DMS153 (cell line): ENCODE measurements around the gene STX7.
"Not testable (repeated sequence)": the region's sequence is repeated elsewhere in the genome, so short reads cannot be mapped to it uniquely, and the experiment has no call there.

Source experiments
- DNase-seq: peaks from one replicate; lab custom pipeline; 2025; lab: John Stamatoyannopoulos, UW

The STX7 gene, protein sequence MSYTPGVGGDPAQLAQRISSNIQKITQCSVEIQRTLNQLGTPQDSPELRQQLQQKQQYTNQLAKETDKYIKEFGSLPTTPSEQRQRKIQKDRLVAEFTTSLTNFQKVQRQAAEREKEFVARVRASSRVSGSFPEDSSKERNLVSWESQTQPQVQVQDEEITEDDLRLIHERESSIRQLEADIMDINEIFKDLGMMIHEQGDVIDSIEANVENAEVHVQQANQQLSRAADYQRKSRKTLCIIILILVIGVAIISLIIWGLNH

GRCh38 chr6:132512638-132513632 is at the start of gene STX7:
Gene STX7 (minus strand): TSS chr6:132513116. CDS start chr6:132503530, 9,586 bp downstream.
- peak; percentile 47 for DNase-seq

DNA sequence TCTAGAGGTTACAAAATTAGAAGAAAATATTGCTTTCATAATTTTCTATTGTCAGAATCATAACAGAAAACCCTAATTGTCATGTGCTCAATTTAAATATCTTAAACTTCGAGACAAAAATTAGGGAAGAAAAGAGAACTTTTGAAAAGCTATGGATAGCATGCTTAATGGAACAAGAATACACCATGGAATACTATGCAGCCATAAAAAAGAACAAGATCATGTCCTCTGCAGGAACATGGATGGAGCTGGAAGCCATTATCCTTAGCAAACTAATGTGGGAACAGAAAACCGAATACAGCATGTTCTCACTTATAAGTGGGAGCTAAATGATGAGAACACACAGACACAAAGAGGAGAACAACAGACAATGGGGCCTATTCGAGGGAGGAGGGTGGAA is 47.2 kb upstream of the STX7 start:
- DNase-seq: not testable (repeated sequence)

- DNase-seq: no peak
These were observed 39.5 kb upstream of the STX7 start, which contains the start of gene TAAR8 for GRCh38 chr6:132552372-132552771. Gene TAAR8 (plus strand): TSS chr6:132552672. CDS start chr6:132552693, 21 bp downstream.

- no peak for DNase-seq
These were observed 38.3 kb upstream of the STX7 start for GRCh38 chr6:132551214-132551613.

DNA sequence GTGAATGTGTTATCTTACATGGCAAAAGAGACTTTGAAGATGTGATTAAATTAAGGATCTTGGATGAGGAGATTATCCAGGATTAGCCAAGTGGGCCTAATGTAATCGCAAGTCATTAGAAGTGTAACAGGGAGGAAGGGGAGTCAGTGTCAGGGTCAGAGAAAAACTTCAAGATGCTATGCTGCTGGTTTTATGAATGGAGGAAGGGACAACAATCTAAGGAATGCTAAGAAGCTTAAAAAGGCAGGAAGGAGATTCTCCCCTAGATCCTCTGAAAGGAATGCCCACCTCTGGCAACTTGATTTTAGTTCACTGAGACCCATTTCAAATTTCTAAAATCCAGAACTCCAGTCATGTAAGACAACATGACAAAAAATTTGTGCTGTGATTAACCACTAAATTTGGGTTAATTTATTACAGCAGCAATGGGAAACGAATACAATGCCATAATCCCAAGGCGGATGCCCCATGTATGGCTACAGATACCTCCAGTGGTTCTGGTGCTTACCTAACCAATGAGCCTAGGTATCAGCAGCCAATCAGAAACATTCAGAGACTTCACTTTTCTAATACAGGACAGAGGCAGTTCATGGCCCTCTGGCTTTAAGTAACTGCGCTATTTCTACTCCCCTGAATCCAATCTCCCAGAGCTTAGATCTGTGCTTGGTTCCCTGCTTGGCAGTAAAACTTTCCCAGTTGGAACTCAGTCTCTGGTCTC is 36.0 kb upstream of the STX7 start:
- no peak for DNase-seq

GRCh38 chr6:132544826-132545225 is 31.9 kb upstream of the STX7 start:
- no peak for DNase-seq

DNA sequence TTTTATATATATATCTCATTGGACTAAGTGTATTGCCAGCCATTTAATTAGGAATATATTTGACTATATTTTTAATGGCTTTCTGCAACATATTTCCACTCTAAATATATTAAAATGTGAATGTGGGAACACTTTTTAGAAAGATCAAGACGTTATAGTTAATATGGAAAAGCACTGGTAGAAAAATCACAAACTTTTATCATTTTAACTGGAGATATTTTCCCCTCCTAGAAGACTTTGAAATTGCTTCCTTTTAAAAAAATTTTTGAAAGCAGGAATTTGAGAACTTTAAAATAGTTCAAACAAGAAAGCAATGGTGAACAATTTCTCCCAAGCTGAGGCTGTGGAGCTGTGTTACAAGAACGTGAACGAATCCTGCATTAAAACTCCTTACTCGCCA is 25.1 kb upstream of the STX7 start, which contains the start of gene TAAR9:
TSS of gene TAAR9 (plus strand) at position 301 of the 400 bp plus-strand sequence. CDS start at position 314, 13 bp downstream.
- no peak for DNase-seq

- no peak for DNase-seq
These were observed 24.2 kb upstream of the STX7 start for GRCh38 chr6:132537145-132537544.

- not testable (repeated sequence) for DNase-seq
These were observed 21.6 kb upstream of the STX7 start for GRCh38 chr6:132534546-132534945.

- peak; percentile 41 for DNase-seq
These were observed 17.5 kb upstream of the STX7 start for GRCh38 chr6:132530293-132530974.

DNA sequence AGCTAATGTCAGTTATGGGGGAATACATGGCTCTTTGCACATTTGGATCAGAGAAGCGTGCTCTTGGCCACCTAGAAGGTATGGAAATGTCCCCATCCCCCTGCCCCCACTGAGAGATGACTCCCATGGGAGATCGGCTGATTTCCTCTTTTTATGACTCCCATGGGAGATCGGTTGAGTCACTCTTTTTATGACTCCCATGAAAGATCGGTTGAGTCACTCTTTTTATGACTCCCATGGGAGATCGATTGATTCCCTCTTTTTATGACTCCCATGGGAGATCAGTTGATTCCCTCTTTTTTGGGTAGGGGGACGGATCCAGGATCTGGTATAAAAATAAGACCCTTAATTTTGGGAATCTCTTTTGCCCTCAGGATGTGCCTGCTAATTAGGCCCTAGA is 14.9 kb upstream of the STX7 start:
- peak; percentile 14 for DNase-seq

DNA sequence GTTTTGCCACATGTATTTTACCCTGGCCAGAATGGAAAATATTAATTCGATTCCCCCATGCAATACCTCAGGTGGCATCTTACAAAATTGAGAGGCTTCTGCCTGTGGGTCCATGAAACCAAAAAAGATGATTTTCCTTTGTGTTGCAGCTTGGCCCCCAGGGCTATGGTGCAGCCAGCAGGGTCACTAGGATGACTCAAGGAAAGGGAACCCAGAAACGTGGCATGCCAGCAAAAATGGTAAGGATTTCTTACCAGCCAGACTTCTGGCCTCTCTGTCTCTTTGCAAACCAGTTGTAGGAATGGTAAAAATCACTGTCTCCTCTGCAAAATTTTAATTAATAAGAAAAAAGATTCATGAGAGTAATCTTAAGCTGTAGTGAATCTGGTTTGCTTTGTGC is 13.5 kb upstream of the STX7 start:
- DNase-seq: no peak

DNA sequence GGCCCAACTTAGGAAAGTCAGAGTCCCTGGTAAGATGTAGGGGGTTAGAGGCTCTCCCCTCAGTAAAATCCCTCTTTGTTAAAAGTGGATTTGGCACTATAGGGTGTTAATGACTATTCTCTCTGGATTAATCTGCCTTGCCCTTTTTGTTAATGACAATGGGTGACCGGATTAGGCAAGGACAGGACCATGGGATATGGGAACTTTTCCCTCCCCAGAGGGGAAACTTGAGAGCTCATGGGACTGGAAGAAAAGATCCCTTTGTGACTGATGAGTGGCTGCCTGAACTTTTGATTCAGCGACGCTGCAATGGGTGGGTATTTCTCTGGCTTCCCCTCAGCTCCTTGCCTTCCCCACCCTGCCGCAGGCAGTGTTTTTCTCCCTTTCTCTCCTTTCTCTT is 12.9 kb upstream of the STX7 start:
- DNase-seq: no peak

DNA sequence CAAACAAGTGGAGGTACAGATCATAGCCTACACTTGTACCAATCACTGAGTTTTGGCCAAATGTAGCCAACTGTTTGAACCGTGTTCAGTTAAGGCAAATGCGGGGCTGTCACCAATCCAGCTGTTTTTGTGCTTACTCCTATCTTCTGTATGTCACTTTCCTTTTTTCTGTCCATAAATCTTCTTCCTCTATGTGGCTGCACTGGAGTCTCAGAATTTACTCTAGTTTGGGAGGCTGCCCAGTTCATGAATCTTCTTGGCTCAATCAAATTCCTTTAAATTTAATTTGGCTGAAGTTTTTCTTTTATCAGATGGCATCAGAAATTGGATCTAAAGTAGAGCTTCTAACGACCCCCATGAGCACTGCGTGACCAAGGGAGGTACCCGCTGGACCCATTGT is 11.7 kb upstream of the STX7 start:
- no peak for DNase-seq

DNA sequence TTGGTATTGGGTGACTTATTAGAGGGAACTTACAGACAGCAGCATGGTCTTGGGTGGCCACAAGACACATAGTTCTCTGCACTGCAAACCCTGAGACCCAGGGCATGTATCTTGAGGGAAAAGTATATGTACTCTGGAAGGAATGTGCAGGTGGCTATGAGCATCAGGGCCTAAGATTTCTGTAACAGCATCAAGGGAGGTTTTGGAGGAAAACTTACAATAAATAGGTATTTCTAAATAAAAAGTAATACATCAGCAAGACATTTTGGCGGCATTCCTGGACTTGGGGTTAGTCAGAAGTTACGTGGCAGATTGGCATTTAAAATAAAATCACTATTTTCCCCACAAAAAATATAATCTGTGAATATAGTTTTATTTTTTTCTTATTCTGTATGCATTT is 8.0 kb upstream of the STX7 start:
- no peak for DNase-seq

DNA sequence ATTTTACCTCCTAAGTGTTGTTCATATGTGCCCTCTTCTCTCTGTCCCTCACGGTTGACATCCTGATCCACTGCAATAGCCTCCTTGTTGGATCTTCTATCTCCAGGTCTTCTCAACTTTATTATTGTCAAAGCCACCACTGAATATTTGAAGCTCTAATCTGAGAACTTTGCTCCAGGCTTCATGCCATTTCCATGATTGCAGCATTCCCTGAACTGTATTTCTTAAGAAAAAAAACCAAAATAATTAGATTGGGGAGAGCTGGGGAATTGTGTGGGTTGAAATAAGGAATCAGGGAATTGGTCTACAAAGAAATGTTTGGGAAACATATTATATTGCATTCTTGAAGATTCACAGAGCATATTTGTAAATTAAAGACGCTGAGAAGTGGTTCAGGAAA is 2.5 kb upstream of the STX7 start:
- DNase-seq: no peak

DNA sequence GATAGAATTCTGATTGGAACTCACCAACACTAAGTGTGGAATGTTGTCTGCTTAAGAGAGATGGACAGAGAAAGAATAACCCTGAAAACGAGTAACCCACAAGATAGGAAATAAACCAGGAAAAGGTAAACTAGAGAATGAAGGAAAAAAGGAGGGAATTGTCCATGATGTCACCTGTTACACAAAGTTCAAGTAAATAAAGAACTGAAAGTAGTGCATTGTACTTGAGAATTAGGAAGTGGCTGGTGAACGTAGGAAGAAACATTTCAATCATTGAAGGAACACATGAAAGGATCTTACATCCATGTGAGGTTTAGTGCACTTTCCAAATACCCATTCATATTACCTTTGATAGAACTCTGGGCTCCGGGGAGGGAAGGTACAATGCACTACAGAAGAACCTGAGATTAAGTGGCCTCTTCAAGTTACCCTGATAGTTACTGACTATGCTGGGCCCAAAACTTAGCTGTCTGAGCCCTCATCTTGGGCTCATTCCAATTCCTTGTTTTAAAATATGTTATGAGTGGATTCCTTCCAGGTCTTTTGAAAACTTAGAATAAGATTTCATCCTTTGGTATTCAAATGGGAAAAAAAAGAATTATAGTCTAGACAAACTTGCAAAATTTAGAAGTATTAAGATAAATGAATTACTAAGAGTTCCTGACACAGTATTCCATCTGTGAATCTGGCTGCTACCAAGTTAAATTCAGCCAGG is 1.1 kb upstream of the STX7 start:
- no peak for DNase-seq

DNA sequence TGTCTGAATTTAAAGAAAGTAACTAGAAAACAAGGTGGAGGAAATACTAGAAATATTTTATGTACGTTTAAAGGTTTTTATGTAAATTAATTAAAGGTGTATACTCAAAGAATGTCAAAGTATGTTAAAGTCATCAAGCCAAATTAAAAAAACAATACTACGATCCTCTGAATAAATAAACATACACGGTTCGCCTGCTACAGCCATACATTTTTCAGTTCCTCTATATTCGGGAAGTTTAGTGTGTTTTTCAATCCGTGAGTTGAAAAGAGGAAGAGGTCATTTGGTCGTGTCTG is 626 bp downstream of the STX7 start:
- DNase-seq: no peak

- no peak for DNase-seq
These were observed 1.1 kb downstream of the STX7 start for GRCh38 chr6:132511831-132512220.

GRCh38 chr6:132511210-132511830 is 1.6 kb downstream of the STX7 start:
- no peak for DNase-seq
